ENCODE results near the gene LYPLA2. TPM values are rescaled to one million over a fixed set of nuclear protein-coding genes. Genes with fewer than 3 reads are reported as not detected.

Gene LYPLA2
- total RNA-seq = 10 to 100 TPM; 52.7 to 76.9 (median 63.6) TPM

- Histone ChIP-seq H3K36me3 (peaks cover 58% of the 10 kb centered on the region), H3K4me1 (peaks cover 37% of the 10 kb centered on the region), H3K27ac (peak within 1 kb of the TSS; percentile 75), H3K4me3 (peak within 1 kb of the TSS; percentile 92), H3K9me3 (no peaks in the 10 kb centered on the region), H3K27me3 (no peaks in the 10 kb centered on the region)
- peak; percentile 97 for DNase-seq (ENCODE audit: low spot score in 2 of 2)
- 2% methylated on average over 30 of the region's 47 CpGs for WGBS
- peak in 2 of 3 donors; percentile 66 to 86 for TF ChIP-seq POLR2AphosphoS5 (IDR thresholded peaks at IDR 0.05)
- TF ChIP-seq POLR2A (IDR thresholded peaks at IDR 0.05) = no peak
- no peak for TF ChIP-seq EP300 (IDR thresholded peaks at IDR 0.05)
- TF ChIP-seq CTCF (IDR thresholded peaks at IDR 0.05) = no peak
Observed at GRCh38 chr1:23790696-23791515, at the start of gene LYPLA2. Gene LYPLA2 (plus strand): TSS chr1:23791145. CDS start chr1:23792683, 1,538 bp downstream.

- no peak for DNase-seq (ENCODE audit: low spot score in 2 of 2)
- peaks cover 29% of the 10 kb centered on the region for H3K4me1 ChIP-seq
- H3K27me3 ChIP-seq = no peaks in the 10 kb centered on the region
- peaks cover 4% of the 10 kb centered on the region for H3K36me3 ChIP-seq
- H3K4me3 ChIP-seq = no peak overlapping the region
- no peak overlapping the region for H3K27ac ChIP-seq
- 68% methylated on average over 5 of the region's 5 CpGs for WGBS
- H3K9me3 ChIP-seq = no peaks in the 10 kb centered on the region
- no peak for TF ChIP-seq EP300 (IDR thresholded peaks at IDR 0.05)
- no peak for TF ChIP-seq POLR2A (IDR thresholded peaks at IDR 0.05)
- TF ChIP-seq CTCF (IDR thresholded peaks at IDR 0.05) = no peak
- no peak for TF ChIP-seq POLR2AphosphoS5 (IDR thresholded peaks at IDR 0.05)
Observed at GRCh38 chr1:23741609-23742008, 49.3 kb upstream of the LYPLA2 start.

DNA sequence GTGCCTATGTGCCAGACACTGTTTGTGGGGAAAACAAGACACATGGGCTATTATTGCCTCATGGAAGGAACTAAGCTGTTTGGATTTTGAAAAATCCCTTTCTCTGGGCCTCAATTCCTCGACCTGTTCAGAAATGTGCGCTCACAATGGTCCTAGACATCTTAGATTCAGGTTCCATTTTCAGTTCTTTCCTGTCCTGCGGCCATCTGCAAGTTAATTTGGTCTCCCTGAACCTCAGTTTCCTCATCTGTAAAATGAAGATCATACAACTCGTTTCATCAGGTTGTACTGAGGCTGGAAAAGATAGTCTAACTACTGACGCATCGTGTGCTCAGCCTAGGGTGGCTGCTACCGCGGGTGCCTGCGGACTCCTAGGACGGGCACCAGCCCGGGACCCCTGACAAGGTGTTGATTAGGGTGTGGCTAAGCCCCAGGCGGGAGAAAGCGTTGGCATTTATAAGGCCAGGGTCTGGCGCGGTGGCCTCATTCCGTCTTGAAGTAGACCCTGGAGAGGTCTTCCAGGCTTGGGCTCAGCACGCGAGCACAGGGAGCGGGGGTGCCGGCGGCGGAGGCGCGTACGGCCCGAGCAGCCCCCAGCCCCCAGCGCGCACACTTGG lies 48.2 kb upstream of the LYPLA2 start:
- peak overlapping the region; percentile 90 for H3K27ac ChIP-seq
- H3K4me1 ChIP-seq = peaks cover 40% of the 10 kb centered on the region
- peaks cover 5% of the 10 kb centered on the region for H3K36me3 ChIP-seq
- peak overlapping the region; percentile 81 for H3K4me3 ChIP-seq
- TF ChIP-seq CTCF (IDR thresholded peaks at IDR 0.05) (no peak), POLR2A (IDR thresholded peaks at IDR 0.05) (no peak), POLR2AphosphoS5 (IDR thresholded peaks at IDR 0.05) (no peak), EP300 (IDR thresholded peaks at IDR 0.05) (no peak)
- 27% methylated on average over 9 of the region's 28 CpGs for WGBS
- no peaks in the 10 kb centered on the region for H3K9me3 ChIP-seq
- peak in 1 of 2 donors; percentile 62 for DNase-seq (ENCODE audit: low spot score in 2 of 2)
- H3K27me3 ChIP-seq = no peaks in the 10 kb centered on the region

- Histone ChIP-seq H3K4me1 (peaks cover 47% of the 10 kb centered on the region), H3K27ac (peak within 1 kb of the TSS; percentile 90), H3K4me3 (peak within 1 kb of the TSS; percentile 81), H3K27me3 (no peaks in the 10 kb centered on the region), H3K9me3 (no peaks in the 10 kb centered on the region), H3K36me3 (peaks cover 5% of the 10 kb centered on the region)
- TF ChIP-seq POLR2A (IDR thresholded peaks at IDR 0.05) (peak in 1 of 2 donors; percentile 65), POLR2AphosphoS5 (IDR thresholded peaks at IDR 0.05) (peak; percentile 34 to 81 (median 69)), EP300 (IDR thresholded peaks at IDR 0.05) (no peak)
- peak; percentile 81 to 84 for DNase-seq (ENCODE audit: low spot score in 2 of 2)
- 0% methylated on average over 3 of the region's 119 CpGs for WGBS
Observed at GRCh38 chr1:23743287-23744152, 47.4 kb upstream of the LYPLA2 start, which contains the start of gene ELOA. Gene ELOA (plus strand): TSS chr1:23743471. CDS start chr1:23743504, 33 bp downstream.

- Histone ChIP-seq H3K4me3 (no peak overlapping the region), H3K9me3 (no peaks in the 10 kb centered on the region), H3K27ac (no peak overlapping the region), H3K4me1 (peaks cover 48% of the 10 kb centered on the region), H3K36me3 (peaks cover 13% of the 10 kb centered on the region), H3K27me3 (no peaks in the 10 kb centered on the region)
- WGBS = 36% methylated on average over 1 of the region's 1 CpG
- DNase-seq (ENCODE audit: low spot score in 2 of 2) = no peak
- no peak for TF ChIP-seq EP300 (IDR thresholded peaks at IDR 0.05)
- TF ChIP-seq CTCF (IDR thresholded peaks at IDR 0.05) = peak; percentile 23 to 44
Observed at GRCh38 chr1:23745515-23745914, 45.4 kb upstream of the LYPLA2 start.
